ENCODE data around the gene NCEH1. TPM values are rescaled to one million over a fixed set of nuclear protein-coding genes. Genes with fewer than 3 reads are reported as not detected.

The NCEH1 gene
- total and polyA plus RNA-seq, 2 experiments from 2014 or later, result 1.8 to 4.9 TPM

DNA sequence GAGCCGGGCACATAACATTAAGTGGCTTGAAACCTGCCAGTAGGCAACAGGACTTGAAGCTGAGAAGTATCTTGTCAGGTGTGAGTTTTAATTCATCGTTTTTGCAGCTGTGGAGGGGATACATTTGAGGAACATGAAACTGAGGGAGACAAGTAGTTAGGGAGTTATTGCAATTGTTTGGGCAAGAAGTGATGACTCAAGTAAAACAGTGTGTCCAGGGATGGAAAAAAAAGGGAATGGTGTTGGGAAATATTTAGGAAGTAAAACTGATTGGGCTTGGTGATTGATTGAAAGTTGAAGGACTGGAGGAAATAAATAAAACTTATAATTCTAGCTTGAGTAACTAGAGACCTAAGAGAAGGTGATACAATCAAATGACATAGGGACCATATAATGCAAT is 85.5 kb downstream of the NCEH1 start (continued):
- TF ChIP-seq, protein P1, sequence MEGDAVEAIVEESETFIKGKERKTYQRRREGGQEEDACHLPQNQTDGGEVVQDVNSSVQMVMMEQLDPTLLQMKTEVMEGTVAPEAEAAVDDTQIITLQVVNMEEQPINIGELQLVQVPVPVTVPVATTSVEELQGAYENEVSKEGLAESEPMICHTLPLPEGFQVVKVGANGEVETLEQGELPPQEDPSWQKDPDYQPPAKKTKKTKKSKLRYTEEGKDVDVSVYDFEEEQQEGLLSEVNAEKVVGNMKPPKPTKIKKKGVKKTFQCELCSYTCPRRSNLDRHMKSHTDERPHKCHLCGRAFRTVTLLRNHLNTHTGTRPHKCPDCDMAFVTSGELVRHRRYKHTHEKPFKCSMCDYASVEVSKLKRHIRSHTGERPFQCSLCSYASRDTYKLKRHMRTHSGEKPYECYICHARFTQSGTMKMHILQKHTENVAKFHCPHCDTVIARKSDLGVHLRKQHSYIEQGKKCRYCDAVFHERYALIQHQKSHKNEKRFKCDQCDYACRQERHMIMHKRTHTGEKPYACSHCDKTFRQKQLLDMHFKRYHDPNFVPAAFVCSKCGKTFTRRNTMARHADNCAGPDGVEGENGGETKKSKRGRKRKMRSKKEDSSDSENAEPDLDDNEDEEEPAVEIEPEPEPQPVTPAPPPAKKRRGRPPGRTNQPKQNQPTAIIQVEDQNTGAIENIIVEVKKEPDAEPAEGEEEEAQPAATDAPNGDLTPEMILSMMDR (conservative IDR thresholded peaks at IDR 0.05; ENCODE audit: low read depth in 2 of 2), result no peak

DNA sequence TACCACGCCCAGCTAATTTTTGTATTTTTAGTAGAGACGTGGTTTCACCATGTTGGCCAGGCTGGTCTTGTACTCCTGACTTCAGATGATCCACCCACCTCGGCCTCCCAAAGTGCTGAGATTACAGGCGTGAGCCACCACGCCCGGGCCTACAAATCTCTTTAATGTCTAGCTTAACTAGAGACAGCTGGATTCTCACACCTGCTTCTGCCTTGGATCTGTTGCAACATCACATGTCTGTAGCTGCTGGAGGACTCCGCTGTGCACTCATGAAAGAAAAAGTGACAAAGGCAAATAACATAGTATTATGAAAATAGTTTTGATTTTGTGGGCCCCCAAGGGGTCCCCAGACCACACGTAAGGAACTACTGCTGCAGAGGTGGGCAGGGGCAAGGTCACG is 85.9 kb downstream of the NCEH1 start:
- ATAC-seq (no peak), DNase-seq (ENCODE audit: low spot score) (no peak)
- Histone ChIP-seq H3K36me3 (ENCODE audit: insufficient read depth) (no peaks in the 10 kb centered on the region), H3K4me2 (no peak overlapping the region), H2AFZ (no peak overlapping the region), H4K20me1 (replicated peaks; ENCODE audit: insufficient read depth) (no peaks in the 10 kb centered on the region), H3K9me2 (ENCODE audit: insufficient read depth) (no peaks in the 10 kb centered on the region), H3K79me2 (replicated peaks; ENCODE audit: insufficient read depth) (no peaks in the 10 kb centered on the region), H3F3A (replicated peaks; ENCODE audit: low read depth) (no peaks in the 10 kb centered on the region), H3K4me1 (ENCODE audit: insufficient read depth) (peaks cover 9% of the 10 kb centered on the region; the same call in 1 of the 2 replicates), H3K27me3 (ENCODE audit: insufficient read depth) (no peaks in the 10 kb centered on the region), H3K27ac (ENCODE audit: low read depth) (no peak overlapping the region), H3K4me3 (no peak overlapping the region)
- H3K27me3 Mint-ChIP-seq (ENCODE audit: insufficient read depth, low read depth, poor library complexity), result peaks cover 6% of the 10 kb centered on the region
- no peaks in the 10 kb centered on the region for H3K9me3 Mint-ChIP-seq
- no peak overlapping the region for H3K27ac Mint-ChIP-seq
- no peak overlapping the region for H3K4me3 Mint-ChIP-seq
- H3K36me3 Mint-ChIP-seq (ENCODE audit: low read depth), result no peaks in the 10 kb centered on the region
- peaks cover 11% of the 10 kb centered on the region for H3K4me1 Mint-ChIP-seq
- TF ChIP-seq NANOG (IDR thresholded peaks at IDR 0.05; ENCODE audit: borderline replicate concordance) (no peak), POLR2AphosphoS5 (IDR thresholded peaks at IDR 0.05; ENCODE audit: low read depth) (no peak), JUNB (IDR thresholded peaks at IDR 0.05; ENCODE audit: unreplicated experiment) (no peak), EZH2 (IDR thresholded peaks at IDR 0.05; ENCODE audit: low read depth, unreplicated experiment) (no peak), CREB1 (CRISPR knock-in tag; IDR thresholded peaks at IDR 0.05; ENCODE audit: low read depth) (no peak), ZNF331 (CRISPR knock-in tag; IDR thresholded peaks at IDR 0.05; ENCODE audit: low read depth) (no peak), ZNF114 (CRISPR knock-in tag; IDR thresholded peaks at IDR 0.05) (no peak), STAT1 (IDR thresholded peaks at IDR 0.05; ENCODE audit: unreplicated experiment) (no peak), EZH2phosphoT487 (IDR thresholded peaks at IDR 0.05; ENCODE audit: unreplicated experiment) (no peak)
- TF ChIP-seq, protein P1 (conservative IDR thresholded peaks at IDR 0.05; ENCODE audit: low read depth in 2 of 2), result no peak
- TF ChIP-seq, protein P2, sequence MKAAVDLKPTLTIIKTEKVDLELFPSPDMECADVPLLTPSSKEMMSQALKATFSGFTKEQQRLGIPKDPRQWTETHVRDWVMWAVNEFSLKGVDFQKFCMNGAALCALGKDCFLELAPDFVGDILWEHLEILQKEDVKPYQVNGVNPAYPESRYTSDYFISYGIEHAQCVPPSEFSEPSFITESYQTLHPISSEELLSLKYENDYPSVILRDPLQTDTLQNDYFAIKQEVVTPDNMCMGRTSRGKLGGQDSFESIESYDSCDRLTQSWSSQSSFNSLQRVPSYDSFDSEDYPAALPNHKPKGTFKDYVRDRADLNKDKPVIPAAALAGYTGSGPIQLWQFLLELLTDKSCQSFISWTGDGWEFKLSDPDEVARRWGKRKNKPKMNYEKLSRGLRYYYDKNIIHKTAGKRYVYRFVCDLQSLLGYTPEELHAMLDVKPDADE (IDR thresholded peaks at IDR 0.05), result no peak
- TF ChIP-seq, protein P3, sequence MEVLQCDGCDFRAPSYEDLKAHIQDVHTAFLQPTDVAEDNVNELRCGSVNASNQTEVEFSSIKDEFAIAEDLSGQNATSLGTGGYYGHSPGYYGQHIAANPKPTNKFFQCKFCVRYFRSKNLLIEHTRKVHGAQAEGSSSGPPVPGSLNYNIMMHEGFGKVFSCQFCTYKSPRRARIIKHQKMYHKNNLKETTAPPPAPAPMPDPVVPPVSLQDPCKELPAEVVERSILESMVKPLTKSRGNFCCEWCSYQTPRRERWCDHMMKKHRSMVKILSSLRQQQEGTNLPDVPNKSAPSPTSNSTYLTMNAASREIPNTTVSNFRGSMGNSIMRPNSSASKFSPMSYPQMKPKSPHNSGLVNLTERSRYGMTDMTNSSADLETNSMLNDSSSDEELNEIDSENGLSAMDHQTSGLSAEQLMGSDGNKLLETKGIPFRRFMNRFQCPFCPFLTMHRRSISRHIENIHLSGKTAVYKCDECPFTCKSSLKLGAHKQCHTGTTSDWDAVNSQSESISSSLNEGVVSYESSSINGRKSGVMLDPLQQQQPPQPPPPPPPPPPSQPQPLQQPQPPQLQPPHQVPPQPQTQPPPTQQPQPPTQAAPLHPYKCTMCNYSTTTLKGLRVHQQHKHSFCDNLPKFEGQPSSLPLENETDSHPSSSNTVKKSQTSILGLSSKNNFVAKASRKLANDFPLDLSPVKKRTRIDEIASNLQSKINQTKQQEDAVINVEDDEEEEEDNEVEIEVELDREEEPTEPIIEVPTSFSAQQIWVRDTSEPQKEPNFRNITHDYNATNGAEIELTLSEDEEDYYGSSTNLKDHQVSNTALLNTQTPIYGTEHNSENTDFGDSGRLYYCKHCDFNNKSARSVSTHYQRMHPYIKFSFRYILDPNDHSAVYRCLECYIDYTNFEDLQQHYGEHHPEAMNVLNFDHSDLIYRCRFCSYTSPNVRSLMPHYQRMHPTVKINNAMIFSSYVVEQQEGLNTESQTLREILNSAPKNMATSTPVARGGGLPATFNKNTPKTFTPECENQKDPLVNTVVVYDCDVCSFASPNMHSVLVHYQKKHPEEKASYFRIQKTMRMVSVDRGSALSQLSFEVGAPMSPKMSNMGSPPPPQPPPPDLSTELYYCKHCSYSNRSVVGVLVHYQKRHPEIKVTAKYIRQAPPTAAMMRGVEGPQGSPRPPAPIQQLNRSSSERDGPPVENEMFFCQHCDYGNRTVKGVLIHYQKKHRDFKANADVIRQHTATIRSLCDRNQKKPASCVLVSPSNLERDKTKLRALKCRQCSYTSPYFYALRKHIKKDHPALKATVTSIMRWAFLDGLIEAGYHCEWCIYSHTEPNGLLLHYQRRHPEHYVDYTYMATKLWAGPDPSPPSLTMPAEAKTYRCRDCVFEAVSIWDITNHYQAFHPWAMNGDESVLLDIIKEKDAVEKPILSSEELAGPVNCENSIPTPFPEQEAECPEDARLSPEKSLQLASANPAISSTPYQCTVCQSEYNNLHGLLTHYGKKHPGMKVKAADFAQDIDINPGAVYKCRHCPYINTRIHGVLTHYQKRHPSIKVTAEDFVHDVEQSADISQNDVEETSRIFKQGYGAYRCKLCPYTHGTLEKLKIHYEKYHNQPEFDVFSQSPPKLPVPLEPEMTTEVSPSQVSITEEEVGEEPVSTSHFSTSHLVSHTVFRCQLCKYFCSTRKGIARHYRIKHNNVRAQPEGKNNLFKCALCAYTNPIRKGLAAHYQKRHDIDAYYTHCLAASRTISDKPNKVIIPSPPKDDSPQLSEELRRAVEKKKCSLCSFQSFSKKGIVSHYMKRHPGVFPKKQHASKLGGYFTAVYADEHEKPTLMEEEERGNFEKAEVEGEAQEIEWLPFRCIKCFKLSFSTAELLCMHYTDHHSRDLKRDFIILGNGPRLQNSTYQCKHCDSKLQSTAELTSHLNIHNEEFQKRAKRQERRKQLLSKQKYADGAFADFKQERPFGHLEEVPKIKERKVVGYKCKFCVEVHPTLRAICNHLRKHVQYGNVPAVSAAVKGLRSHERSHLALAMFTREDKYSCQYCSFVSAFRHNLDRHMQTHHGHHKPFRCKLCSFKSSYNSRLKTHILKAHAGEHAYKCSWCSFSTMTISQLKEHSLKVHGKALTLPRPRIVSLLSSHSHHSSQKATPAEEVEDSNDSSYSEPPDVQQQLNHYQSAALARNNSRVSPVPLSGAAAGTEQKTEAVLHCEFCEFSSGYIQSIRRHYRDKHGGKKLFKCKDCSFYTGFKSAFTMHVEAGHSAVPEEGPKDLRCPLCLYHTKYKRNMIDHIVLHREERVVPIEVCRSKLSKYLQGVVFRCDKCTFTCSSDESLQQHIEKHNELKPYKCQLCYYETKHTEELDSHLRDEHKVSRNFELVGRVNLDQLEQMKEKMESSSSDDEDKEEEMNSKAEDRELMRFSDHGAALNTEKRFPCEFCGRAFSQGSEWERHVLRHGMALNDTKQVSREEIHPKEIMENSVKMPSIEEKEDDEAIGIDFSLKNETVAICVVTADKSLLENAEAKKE (CRISPR knock-in tag; IDR thresholded peaks at IDR 0.05), result no peak
